GM21526 (cell line): ENCODE results near the gene CDH13.

ENCODE experiments used
- ATAC-seq: cut with Tn5 transposase; IDR thresholded peaks from one replicate; pipeline ENCODE4 v1.9.1; 2021; ENCODE audit warnings: moderate library complexity; ENCODE audit not compliant: unreplicated experiment, low FRiP score

The CDH13 gene

DNA sequence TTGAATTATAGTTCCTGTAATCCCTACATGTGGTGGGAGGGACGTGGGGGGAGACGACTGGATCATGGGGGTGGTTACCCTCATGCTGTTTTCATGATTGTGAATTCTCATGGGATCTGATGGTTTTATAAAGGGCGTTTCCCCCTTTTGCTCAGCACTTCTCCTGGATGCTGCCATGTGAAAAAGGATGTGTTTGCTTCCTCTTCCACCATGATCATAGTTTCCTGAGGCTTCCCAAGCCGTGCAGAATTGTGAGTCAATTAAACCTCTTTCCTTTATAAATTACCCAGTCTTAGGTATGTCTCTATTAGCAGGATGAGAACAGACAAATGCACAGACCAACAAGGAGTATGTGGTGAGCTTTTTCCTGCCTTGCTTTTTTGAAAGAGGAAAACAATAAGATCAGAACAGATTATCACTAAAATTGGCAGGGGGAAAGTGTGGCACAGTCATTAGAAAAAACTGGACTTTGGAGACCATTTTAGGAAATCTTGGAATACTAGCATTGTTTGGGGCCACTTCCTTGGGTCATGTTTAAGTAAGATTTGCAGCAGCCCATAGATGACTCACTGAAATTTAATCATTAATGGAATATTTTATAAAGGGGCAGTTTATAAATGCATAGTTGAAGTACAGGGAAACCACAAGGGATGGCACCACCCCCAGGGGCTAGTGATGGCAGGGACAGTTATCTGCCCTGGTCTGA lies 352.8 kb downstream of the CDH13 start:
- ATAC-seq, result no peak

DNA sequence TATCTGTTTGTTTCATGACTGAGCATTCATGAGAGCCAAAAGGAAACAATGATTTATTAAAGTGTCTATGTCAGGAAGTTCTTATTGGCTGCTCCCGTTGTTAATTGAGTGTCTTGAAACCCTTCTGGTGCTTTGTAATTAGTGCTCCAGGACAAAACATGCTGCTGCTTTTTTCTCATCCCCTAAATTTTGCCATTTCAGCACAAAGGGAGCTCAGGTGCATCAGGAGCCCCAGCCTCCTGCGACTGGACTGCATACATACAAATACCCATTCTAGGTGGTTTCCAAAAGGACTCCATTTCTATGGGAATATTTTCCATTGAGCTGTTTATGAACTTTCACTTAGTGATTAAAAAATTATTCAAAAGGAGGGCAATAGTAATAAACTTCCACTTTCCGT lies 354.0 kb downstream of the CDH13 start:
- ATAC-seq, result no peak

DNA sequence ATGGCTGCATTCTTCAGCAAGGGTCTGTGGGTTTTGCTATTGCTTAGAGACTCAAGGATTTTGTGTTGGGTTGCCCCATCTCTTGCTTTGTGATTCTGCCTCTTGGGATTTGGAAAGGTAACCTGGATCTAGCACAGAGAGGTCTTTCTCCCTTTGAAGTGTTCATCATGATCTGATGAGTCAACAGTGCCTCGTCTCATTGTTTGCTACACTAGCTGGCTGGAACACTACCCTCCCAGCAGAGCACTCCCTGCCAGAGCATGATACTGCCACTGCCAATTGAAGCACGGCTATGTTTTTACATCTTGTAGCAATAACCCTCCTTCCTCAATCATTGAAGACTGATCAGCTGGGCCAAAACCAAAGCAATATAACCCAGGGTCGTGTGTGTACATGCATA lies 361.0 kb downstream of the CDH13 start:
- ATAC-seq, result no peak

DNA sequence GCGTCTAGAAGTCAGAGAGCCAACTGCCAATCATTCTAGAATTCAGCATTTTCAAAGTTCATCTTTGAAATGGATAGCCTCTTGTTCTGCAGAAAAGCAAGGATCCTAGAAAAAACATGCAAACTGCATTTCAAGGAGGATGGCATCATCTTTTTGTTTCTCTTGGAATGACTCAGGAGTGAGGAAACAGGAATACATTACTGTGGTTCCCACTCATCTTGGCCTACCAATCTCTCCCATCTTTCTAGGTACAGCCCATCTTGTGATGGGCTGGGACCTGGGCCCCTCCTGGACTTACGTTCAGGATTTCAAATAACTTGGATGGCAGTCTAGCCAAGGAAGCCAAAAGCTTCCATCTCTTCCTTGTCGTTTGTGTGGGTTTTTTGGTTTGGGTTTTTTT lies 363.4 kb downstream of the CDH13 start:
- no peak for ATAC-seq

DNA sequence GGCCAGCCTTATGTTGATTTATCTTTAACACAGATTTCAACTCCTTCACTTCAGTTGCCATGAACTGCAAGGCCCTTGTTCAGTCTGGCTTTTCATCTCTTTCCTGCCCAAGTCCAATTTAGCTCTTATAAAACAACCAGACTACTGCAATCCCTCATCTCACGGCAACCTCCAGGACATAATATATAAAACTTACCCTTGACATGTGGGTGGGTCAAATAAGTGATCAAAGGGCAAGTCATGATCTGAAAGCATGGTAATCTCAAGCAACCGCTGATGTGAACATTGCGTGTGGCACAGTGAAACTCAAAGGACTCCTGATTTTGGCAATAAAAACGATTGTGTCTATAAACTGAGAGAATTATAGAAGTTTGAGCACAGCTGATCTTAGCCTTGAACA lies 364.6 kb downstream of the CDH13 start:
- ATAC-seq, result no peak

GRCh38 chr16:82991966-82992675 lies 365.4 kb downstream of the CDH13 start:
- ATAC-seq, result no peak

- ATAC-seq, result no peak
Measured at GRCh38 chr16:82992786-82993185, 366.0 kb downstream of the CDH13 start.

- ATAC-seq, result no peak
Measured at GRCh38 chr16:82993415-82993814, 366.6 kb downstream of the CDH13 start.

DNA sequence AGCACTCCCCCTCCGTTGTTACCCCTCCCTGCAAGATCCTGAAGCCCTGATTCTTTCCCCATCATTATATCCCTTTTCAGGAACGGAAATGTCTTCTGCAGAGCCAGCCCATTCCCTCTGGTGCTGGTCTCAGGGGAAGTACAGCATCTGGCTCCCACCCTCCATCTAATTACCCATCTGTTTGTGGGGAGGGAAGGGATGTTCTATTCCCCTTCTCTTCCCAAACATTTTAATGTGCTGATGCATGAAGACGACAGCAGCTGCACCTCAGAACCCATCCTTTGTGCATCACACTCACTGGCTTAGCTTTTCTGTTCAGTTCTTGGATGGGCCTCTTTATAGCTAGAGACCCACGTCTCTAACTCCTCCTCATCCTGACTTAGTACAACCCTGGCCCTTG lies 367.2 kb downstream of the CDH13 start:
- no peak for ATAC-seq

- no peak for ATAC-seq
Measured at GRCh38 chr16:82995286-82995923, 368.6 kb downstream of the CDH13 start.

DNA sequence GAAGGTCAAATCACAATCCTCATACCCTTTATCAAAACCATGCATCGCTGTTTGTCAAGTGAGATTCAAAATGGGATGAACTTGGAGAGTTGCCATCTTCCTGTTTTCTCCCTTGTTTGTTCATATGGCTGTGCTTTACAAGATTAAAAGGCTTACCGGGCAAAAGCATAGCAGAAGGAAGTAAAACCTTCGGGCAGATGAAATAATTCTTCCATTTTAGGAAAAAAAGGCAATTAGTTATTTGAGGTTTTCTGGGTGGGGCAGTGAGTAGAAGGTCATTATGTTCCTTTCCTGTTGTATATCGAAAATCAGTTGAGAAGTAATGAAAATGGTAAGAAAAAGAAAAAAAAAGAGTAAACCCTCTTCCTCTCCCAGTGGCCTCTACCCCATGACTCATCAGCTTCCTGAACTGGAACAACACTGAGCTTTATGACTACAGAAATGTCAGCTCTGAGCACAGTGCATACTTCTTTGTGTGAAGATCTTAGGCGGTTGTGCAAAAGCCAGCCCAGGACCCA lies 369.2 kb downstream of the CDH13 start:
- no peak for ATAC-seq

DNA sequence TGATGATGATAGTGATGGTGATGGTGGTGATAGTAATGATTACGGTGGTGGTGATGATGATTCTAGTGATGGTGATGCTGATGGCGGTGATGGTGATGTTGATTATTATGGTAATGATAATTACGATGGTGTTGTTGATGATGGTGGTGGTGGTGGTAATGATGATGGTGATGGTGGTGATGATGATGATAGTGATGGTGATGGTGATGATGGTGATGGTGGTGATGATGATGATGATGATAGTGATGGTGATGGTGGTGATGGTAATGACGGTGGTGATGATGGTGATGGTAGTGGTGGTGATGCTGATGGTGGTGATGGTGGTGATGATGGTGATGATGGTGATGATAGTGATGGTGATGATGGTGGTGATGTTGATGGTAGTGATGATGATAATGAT lies 370.0 kb downstream of the CDH13 start:
- ATAC-seq, result no peak

GRCh38 chr16:82999711-83000110 lies 372.9 kb downstream of the CDH13 start:
- no peak for ATAC-seq

DNA sequence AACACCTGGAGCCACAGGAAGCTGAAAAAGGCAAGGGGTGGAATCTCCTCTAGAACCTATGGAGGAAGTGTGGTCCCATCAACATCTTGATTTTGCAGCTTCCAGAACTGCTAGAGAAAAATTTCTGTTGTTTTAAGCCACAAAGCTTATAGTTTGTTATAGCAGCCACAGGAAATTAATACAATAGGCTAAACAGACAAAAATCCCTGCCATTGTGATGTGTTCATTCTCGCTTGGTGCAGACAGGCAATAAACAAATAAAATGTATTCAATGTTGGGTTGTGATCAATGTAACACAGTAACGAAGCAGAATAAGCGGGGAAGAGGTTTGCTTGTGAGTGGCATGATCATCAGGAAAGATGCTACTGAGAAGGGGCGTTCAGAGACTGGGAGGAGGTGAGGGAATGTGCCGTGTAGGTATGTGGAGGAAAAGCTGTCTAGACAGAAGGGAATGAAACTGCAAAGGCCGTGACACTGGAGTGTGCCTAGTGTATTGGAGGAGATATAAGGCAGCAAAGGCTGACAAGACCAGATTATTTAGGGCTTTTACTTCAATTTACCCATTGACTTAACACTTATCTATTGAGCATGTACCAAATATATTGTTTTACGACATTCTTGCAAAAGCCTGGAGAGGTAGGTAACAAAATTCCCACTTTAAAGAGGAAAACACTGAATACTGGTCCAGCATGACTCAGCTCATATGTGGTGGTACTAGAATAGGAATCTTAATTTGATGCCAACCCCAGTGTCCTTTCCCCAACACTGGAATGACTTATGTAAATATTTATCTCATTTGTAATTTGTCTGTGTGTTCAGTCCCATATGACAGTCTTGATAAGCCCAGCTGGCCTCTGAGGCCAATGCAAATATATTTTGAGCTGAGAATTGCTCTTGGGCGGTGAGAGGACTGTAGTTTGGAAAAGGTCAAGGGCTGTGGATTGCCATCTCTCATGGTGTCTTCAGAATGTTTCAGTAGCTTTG lies 375.9 kb downstream of the CDH13 start:
- ATAC-seq, result no peak

- ATAC-seq, result no peak
Measured at GRCh38 chr16:83004868-83005652, 378.3 kb downstream of the CDH13 start.

DNA sequence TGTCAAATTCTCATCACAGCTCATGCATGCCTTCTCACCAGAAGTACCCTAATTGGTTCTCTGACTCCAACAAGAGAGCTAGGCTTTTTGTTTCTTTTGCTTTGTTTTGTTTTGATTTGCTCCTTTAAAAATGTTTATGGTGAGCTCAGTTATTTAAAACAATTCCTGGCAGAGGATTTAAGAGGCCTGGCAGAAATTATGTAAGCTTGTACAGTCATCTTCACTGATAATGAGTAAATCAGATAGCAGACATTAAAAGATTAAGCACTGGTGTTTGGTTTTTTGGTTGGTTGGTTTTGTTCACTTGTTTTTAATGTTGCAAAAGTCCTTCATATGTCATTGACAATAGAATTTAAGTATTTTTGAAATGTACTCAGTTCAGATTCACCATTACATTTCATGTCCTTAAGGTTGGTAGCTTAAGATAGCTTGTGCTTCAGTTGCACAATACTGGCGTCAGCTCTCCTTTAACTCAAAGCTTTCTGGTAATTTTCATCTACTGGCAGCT lies 378.9 kb downstream of the CDH13 start:
- ATAC-seq, result no peak

DNA sequence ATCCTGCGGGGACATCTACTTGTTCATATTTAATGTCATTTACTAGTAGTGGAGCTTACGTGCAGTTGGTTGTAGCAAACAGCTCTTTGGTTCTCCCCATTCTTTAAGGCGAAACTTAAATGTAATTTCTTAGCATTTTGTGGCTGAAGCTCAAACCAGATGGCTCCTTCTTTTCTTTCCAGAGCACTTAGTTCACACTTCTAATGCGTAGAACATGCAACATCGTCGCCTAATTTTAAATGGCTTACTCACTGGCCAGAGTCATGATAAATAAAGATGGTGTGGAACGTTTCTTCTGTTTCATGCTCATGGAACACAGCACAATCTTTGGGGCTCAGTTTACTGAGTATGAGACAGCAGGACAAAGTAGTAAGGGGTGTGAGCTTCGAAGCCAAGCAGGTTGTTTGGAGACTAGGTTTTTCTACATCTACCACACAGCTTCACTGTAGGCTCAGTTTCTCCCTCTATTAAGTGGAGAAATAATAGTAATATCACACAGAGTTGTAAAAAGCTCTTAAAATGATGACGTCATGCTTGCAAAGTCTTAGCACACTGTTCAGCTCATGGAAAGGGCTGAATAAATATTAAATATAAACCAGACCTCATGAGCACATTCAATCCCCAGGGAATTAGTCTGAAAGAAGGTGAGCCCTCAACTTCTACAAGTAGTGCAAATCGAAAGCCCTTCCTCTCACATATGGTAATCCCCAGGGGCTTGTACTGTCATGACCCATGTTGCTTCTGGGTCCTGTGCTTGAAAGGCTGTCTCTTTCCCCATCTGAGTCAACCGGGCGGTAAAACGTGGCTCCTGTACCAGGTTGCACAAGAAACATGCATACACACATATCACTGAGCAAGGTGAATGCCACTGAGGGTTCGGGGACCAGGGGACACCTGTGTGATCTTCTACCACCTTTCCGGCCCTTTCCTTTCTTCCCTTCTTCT lies 384.3 kb downstream of the CDH13 start:
- no peak for ATAC-seq

GRCh38 chr16:83011939-83012338 lies 385.2 kb downstream of the CDH13 start:
- ATAC-seq, result no peak
